ENCODE measurements around the gene C3orf33. TPM values are rescaled to one million over a fixed set of nuclear protein-coding genes. Genes with fewer than 3 reads are reported as not detected.

Gene C3orf33
- total RNA-seq, 1 experiment from 2014 or later: 4.7 TPM

- Histone ChIP-seq H3K4me2 (ENCODE audit: low read length) (no peak overlapping the region), H3K79me2 (ENCODE audit: insufficient read depth, low read length) (no peaks in the 10 kb centered on the region), H3K27me3 (ENCODE audit: insufficient read depth, low read length) (no peaks in the 10 kb centered on the region), H4K20me1 (ENCODE audit: insufficient read depth) (no peaks in the 10 kb centered on the region), H3K9ac (ENCODE audit: low read length) (no peak overlapping the region), H3K4me3 (replicated peaks in 1 of 2; ENCODE audit: low read depth in 1 of 2, low read length in 2 of 2) (no peak overlapping the region), H3K9me2 (ENCODE audit: insufficient read depth) (no peaks in the 10 kb centered on the region), H3K9me3 (ENCODE audit: control insufficient read depth in 1 of 2, insufficient read depth in 1 of 2, low read depth in 1 of 2, low read length in 2 of 2) (no peaks in the 10 kb centered on the region), H3K27ac (ENCODE audit: low read depth, low read length) (no peak overlapping the region), H3K36me3 (ENCODE audit: control insufficient read depth in 1 of 2, insufficient read depth in 2 of 2, low read length in 2 of 2) (no peaks in the 10 kb centered on the region), H2AFZ (ENCODE audit: low read depth, low read length, poor library complexity, severe bottlenecking) (no peak overlapping the region), H3K4me1 (ENCODE audit: control insufficient read depth in 1 of 2, insufficient read depth in 2 of 2, low read length in 2 of 2) (no peaks in the 10 kb centered on the region)
- DNase-seq (ENCODE audit: low read depth, low spot score) (no peak), ATAC-seq (no peak)
- intact Hi-C loops (cut with micrococcal nuclease): no loop called here
- ChIA-PET RAD21 (ENCODE audit: low non-redundant PET in 1 of 2, low total read pairs in 2 of 2, uncharacterized antibody in 2 of 2, unreplicated experiment in 2 of 2) (no interaction called here), POLR2A (no interaction called here), CTCF (no interaction called here)
- TF ChIP-seq ZFX (IDR thresholded peaks at IDR 0.05) (no peak), CBX3 (IDR thresholded peaks at IDR 0.05; ENCODE audit: low read depth) (no peak), FOSL1 (IDR thresholded peaks at IDR 0.05; ENCODE audit: low read depth) (no peak), ZNF274 (IDR thresholded peaks at IDR 0.05; ENCODE audit: low read depth, low read length) (no peak), JUND (IDR thresholded peaks at IDR 0.05) (no peak), SIN3A (IDR thresholded peaks at IDR 0.05; ENCODE audit: low read depth) (no peak), ZBTB33 (IDR thresholded peaks at IDR 0.05; ENCODE audit: extremely low read depth, insufficient replicate concordance, low read length) (no peak), EZH2 (IDR thresholded peaks at IDR 0.05) (no peak), SRF (IDR thresholded peaks at IDR 0.05; ENCODE audit: low read depth) (no peak), EGR1 (IDR thresholded peaks at IDR 0.05; ENCODE audit: low read depth) (no peak), ATF3 (IDR thresholded peaks at IDR 0.05) (no peak), EZH2phosphoT487 (IDR thresholded peaks at IDR 0.05; ENCODE audit: borderline replicate concordance) (no peak), RAD21 (IDR thresholded peaks at IDR 0.05; ENCODE audit: low read depth) (no peak), POLR2A (IDR thresholded peaks at IDR 0.05; ENCODE audit: borderline replicate concordance, extremely low read depth, insufficient read depth, insufficient read length) (no peak), YY1 (IDR thresholded peaks at IDR 0.05; ENCODE audit: extremely low read depth, insufficient replicate concordance, low read depth, low read length) (no peak), REST (IDR thresholded peaks at IDR 0.05; ENCODE audit: low read depth) (no peak), MAX (IDR thresholded peaks at IDR 0.05) (no peak), TCF7L2 (IDR thresholded peaks at IDR 0.05; ENCODE audit: borderline replicate concordance, extremely low read depth, insufficient read depth, insufficient read length) (no peak), POLR2AphosphoS5 (IDR thresholded peaks at IDR 0.05; ENCODE audit: low read depth, low read length) (no peak), SP1 (IDR thresholded peaks at IDR 0.05; ENCODE audit: low read depth) (no peak)
- BruUV-seq (replicated peaks): no TSS peak
Measured at GRCh38 chr3:155757577-155757976, 48.5 kb downstream of the C3orf33 start.

Data from HCT116 (cell line).